HG02852 (cell line): ENCODE measurements around the gene MMP1.

Experiments used
- ATAC-seq: cut with Tn5 transposase; IDR thresholded peaks from one replicate; pipeline ENCODE4 v1.9.1; 2021; ENCODE audit warnings: mild to moderate bottlenecking, moderate library complexity; ENCODE audit not compliant: unreplicated experiment

MMP1 gene

DNA sequence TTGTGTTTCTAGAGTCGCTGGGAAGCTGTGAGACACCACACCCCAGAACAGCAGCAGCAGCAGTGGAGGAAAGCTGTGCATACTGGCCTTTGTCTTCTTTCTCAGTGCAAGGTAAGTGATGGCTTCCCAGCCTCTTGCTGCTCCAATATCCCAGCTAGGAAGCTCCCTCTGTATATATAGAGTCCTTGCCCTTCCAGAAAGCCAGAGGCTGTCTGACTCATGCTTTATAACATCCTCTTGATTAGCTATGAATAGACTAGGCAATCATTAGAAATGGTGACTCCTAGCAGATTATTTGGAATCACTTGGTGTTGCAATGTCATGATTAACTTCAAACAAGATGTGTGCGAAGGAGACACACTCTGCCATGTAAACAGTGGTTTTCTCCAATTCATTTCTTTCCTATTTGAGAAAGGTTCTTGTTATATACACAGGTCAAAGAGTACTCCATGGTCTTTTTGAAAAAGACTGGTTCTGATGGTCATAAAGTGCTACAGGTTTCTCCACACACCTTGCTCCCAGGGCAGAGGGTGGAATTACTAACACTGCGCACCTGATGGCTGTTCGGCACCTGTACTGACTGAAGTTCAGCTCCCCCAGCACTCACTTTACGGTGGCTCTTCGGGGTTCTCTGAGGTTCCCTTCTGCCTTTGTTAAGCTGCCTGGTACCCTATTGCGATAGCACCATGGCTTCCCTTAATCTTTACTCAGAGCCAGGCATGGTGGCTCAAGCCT lies at the start of gene MMP1:
MMP1 (minus strand) TSS at position 149 of the 735 bp plus-strand sequence; CDS start at position 81, 68 bp downstream.
- ATAC-seq: no peak

DNA sequence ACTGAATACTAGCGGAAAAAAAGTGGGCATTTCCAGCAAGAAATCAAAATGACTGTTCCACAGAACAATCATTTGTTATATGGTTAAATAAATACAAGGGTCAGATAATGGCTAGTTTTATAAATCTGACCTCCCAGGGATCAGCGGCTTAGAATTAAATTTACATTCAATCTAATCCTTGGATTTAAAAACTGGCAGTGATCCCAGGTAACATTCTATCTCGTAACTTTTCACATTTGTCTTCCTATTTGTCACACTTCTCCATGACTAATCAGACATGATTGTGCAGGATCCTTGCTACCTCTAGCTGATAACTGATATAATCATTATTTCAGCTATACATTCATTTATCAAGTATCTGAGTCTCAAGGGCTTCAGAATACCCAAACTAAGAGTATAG lies 48.3 kb upstream of the MMP1 start:
- no peak for ATAC-seq

DNA sequence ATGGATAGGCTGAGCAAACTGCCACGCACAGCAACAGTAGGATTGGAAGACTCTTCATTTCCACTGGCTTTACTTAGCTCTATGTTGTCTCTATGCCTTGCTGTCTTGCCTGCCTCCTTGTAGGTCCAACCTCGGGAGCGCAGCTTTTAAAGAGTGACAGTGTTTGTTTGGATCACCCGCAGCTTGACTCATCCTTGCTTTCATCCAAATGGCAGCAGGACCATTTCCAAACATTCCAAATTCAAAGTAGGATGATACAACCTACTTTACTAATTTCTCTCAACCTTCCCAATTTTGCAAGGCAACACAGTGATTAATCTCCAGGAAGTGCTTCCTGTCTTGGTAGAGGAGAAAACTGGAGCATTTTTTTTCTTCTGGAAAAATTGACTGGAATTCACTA lies 45.5 kb upstream of the MMP1 start, which contains the start of gene MMP3:
MMP3 (minus strand) TSS at position 121 of the 400 bp plus-strand sequence; CDS start at position 58, 63 bp downstream.
- no peak for ATAC-seq

DNA sequence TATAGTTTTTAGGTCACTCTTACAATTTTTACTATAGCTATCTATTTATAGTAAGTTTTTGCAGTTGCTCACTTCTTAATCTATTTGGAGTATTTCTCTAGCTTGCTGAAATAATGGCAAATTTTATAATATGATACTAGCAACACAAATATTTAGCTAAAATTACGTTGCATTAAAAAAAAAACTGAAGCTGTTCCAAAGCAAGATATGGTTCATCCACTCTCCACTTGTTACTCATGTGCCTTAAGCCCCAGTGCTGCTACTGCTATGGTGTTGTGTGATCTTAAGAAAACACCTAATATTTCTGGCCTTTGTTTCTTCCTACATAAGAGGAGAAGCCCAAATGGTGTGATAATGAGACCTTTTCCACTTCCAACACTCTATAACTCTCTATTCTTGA lies 45.0 kb upstream of the MMP1 start:
- ATAC-seq: no peak

DNA sequence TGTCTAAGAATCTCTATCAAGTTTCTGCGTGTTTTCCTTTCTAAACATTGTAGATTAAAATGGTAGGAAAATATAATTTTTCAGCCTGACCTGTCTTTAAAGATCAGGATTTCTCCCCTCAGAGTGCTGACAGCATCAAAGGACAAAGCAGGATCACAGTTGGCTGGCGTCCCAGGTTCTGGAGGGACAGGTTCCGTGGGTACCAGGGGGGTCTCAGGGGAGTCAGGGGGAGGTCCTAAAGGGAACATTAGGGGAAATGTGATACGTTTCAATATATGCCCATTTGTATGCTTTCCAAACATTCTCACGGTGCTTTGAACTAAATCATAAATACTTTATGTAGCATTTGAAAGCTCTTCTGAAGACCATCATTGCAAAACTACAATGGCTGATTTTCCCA lies 42.1 kb upstream of the MMP1 start:
- no peak for ATAC-seq

DNA sequence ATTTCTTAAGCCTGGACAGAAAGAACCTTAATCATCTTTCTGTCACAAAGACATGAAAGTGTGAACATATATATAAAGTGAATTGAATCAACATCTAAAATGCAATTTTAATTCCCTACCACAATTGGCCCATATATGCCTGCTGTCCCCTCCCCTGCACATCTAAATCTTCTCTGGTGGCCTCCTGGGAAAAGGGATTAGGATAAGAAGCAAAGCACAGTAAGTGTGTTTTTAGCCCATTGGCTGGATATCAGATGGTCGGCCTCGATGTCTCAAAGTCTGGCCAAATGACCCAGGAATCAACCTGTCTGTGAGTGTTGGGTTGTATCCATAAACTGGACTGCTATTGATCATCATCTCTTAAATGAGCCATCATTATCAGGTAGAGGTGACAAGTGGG lies 39.7 kb upstream of the MMP1 start:
- no peak for ATAC-seq

DNA sequence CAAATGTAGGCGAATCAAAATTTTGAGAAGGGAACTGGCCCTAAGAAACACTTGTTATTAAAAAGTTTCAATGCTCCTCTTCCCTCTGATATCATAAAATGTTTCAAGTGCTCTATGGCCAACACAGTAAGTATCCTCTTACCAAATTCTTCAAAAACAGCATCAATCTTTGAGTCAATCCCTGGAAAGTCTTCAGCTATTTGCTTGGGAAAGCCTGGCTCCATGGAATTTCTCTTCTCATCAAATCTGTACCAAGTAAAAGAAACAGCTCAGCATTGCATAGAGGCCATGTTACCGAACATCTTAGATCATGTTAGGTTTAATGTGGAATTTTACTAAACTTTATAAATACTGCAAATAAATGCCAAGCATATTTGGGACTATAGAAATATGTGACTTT lies 39.2 kb upstream of the MMP1 start:
- no peak for ATAC-seq

DNA sequence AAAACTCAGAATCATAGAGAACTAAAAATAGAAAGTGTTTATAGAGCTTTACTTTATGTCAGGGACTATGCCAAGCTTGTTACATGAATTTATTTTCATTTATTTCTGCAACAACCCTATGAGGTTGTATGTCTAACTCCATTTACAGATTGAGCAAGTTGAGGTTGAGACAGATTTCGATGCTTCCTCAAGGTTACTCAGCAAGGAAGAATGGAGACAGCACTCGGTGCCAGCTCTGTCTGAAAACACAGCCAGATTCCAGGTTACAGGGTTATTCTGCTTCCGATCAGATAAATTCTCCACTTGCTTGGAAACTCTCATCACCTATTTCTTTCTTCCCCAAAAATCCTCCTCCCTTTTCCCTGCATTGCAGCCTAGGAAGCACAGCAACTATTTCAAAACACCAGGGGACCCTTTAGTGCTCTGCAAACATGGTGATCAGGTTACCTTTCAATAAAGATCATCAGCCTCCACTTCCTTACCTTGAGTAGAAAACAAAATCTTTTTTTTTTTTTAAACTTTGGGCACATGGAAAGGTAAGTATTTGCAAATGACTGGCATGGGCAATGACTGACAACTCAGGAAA lies 38.4 kb upstream of the MMP1 start:
- ATAC-seq: no peak

DNA sequence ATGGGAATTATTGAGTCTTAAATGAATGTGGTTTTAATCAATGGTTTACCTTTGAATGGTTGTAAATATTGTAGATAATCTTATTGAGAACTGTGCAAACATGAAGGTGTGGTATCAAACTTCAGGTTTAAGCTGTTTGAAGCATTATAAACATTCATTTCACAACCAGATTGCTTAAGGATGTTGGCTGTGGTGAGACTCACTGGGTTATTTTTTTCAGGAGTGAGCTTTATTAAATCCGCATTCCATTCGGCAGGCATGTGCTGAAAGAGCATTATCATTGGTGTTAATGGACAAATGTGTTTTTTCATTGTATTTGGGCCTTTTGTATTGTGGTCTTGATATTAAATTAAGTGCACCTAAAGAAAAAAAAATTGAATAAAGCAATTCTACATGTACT lies 35.8 kb upstream of the MMP1 start:
- ATAC-seq: no peak

DNA sequence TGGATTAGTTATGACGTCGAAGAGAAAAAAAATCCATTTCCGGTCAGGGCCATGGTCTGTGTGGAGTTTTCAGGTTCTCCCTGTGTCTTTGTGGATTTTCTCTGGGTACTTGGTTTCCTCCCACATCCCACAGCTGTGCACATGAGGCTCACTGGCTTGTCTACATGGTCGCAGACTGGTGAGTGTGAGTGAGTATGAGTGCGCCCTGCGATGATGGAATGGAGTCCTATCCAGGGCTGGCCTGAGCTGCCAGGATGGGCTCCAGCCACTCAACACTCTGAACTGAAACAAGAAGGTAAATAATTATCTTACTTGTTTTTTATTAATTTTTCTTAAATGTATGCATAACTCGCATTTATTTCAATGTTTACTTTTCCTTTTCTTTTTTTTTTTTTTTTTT lies 34.7 kb upstream of the MMP1 start:
- no peak for ATAC-seq

DNA sequence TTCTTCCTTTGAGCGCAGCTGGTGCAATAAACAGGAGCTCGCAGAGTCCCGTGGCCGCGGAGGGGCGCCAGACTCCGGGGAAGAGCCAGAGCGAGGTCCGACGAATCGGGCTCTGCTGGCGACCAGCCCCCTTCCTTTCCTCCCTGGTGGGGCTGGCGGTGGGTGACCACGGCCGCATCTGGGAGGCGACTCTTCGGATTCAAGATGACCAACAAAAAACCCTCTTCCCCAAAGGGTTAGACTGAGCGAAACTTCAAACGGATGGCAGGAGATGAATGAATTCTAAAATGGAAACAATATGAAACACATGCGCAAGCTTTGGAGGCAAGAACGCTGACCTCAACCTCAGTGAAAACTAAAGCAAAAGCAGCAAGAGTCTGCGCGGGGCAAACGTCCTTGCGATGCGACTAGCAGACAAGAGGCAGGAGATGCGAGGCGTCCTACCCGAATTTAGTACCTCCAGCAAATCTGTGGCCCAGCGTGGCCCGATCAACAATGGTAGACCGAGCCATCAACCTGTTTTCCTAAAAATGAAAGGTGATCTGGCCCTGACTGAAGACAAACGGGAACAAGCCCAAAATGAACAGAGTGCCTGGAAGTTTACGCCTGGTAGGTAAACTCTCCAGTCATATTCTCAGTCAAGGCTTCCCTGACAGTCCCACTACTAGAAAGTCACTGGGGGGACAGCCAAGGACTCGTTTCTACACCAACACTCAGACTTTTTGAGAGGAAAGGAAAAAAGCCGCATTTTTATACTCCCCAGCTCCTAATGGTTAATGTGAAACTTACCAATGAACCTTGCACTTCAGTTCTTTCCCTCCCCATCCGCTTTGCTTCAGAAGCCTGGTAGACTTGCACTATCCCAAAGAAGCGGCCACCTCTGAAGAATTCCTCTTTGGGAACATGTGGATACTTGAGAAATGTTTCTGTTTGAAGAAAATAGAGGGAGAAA lies 33.8 kb upstream of the MMP1 start:
- no peak for ATAC-seq

DNA sequence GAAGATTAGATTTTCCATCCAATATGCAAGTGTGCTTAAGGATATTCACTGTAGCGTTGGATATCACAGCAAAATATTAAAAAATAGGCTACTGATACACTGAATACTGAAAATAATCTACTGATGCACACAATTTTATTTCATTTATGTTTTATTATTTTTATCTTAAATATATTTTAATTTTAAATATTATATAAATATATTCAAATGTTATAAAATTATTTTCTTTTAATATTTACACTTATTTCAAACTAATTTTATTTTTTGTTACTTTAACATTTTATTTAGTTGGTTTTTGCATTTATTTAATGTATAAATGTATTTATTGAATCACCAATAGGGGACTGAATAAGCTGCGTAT lies 33.1 kb upstream of the MMP1 start:
- no peak for ATAC-seq

DNA sequence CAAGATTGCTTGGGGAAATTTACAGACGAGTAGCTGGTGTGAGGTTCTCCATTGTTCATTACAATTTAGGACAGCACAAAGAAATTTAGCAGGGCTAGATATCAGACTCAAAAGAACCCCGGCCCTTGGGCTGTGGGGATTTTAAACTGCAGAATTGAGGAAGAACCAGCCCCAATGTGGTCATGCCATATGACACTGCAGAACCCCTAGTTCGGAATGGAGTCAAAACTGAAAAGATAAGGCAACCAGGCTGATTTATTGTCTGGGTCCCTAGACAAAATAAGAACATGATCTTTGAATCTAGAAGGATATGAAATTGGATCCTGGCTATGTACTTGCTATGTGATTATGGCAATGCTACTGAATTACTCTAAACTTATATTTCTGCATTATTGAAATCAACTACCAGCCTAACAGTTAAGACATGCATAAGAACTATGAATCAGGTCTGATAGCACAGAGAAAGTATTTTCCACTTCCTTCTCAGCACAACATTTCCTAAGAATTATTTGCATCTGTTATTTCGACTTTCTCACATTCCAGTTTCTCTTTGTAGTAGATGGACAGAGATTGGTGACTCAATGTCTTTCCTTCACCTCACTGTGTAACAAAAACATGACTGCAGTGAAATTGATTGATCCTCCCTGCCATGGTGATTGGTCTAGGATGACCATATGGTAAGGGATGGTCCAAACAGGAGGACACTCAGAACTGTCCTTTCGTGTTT lies 32.2 kb upstream of the MMP1 start:
- no peak for ATAC-seq

DNA sequence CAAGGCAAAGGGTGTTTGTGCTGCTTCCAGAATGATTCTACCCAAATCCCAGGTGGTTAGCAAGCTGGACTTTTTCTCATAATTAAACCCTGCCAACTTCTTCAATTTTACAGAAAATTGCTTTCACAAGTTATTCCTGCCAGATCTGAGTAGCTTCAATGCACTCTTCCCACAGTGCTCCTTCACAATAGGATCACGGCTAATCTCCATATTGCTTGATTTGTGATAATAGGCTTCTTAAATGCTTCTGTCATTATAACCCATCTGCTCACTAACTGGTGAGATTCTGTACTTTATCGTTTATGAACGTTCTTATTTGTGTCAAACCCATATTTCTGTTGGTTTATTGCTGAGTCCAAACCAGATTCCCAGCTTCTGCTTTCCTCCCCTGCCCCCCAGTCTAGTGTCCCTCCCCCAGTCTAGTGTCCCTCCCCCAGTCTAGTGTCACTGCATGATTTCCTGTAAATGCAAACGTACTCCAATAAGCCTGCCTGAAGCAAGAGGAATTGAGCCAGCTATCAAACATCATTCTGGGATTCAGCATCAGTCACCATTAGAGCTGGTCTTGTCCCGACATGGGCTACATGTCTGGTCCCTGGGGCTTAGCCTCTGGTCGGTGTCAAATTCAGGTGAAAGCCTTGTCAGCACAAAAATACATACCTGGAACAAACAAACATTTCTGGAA lies 31.5 kb upstream of the MMP1 start:
- ATAC-seq: no peak

DNA sequence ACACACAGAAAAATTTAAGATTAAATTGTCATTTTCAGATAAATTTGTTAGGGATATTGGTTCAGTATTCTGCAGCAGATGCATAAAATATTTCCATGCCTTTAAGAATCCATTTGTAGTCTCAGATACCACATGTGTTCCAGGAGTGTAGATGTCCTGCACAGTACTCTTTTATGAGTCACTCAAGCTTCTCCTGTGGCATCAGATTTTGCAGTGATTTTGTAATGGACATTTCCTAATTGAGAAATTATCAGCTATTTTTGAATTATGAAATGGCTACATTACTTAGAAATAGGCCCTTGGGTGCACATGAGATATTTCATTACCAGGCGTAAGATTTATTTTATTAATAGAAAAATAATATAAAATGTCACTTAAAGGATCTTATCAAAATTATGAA lies 26.6 kb upstream of the MMP1 start:
- no peak for ATAC-seq

DNA sequence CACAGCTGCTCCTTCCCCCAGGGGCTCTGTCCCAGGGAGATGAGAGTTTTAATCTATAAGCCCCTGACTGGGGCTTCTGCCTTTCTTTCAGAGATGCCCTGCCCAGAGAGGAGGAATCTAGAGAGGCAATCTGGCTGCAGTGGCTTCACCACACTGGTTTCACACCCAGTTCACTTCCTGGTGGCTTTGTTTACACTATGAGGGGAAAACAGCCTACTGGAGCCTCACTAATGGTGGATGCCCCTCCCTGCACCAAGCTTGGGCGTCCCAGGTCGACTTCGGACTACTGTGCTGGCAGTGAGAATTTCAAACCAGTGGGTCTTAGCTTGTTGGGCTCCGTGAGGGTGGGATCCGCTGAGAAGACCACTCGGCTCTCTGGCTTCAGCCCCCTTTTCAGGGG lies 21.5 kb upstream of the MMP1 start:
- ATAC-seq: no peak

DNA sequence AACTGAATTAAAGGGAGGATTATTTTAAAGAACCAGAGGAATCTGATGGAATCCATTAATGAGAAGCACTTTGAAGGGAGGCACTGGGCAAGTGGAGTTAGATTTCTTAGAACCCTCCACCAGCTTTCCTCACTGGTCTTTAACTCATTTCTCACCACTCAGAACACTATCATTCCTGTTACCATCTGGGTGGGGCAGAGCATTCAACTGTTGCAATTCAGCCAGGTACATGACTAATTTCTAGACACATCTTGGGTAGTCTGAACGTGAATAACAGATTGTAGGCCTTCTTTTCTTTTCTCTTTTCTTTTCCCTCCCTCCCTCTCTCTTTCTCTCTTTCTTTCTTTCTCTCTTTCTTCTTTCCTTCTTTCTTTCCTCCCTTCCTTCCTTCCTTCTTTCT lies 15.5 kb upstream of the MMP1 start:
- no peak for ATAC-seq

DNA sequence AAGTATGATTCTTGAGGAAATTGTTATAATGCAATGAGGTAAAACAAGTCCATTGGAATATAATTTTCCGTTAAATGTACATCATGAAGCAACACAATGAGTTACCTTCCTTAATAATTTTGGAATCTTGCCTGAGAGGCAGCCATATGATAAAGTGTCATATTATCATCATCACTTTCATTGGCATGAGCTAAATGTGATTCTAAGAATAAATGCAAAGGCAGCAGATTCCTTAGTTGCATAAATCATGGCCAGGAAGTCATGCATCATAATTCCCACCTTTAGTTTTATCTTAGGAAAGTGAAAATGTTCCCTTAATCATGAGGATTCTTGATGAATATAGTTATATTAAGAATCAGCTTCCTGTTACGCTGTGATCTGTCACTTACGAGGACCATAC lies 14.2 kb upstream of the MMP1 start:
- ATAC-seq: no peak

DNA sequence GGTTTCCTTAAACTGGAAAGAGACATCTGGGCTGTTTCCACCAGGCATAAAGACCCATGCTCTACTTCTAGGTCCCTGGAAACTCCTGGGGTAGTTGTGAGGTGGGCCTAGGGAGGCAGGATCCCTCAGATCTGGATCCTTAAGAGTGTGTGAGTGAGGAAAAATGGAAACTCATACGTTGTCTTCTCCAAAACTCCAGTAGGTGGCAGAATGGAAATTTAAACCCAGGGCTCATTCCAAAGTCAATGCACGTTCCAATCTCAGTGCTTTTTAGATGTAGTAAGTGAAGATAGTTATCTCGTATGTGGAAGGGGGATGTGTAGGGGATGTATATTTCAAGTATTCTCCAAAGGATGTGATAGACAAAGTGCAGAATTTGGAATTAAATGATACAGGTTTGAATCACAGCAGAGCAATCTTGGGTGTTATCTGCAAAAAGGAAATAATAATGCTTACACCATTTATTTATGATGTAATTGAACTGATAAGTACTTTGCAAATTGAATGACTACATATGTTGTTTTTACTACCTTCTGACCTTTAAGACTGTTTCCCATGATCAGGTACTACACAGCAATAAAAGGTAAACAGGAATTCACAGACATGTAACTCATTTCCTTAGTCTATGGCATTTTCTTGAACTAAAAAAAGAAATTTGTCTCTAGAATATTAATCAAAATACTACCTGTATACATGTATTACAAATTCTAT lies 13.1 kb upstream of the MMP1 start:
- no peak for ATAC-seq

DNA sequence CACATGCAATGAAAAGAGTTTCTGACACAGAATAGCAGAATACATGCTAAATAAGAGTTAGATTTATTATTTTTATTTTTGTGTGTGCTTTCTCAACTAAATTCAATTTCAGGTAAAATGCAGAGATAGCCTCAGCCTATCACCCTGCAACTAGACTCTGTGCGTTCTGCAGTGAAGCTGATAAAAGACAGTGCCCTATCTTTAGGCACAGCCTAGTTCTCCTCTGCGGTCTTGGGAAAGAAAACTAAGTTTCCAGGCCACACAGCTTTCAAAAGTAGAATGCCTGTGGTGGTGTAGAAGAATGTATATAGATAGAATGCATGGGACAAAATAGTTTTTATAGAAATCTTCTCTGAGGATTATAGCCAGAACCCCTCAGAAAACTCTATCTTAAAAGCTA lies 12.0 kb upstream of the MMP1 start:
- ATAC-seq: no peak
